ENCODE measurements around the gene NAXD. TPM values are rescaled to one million over a fixed set of nuclear protein-coding genes. Genes with fewer than 3 reads are reported as not detected.

The NAXD gene
- total and polyA plus RNA-seq, 8 donors, result 17.4 to 56.4 (median 20.8) TPM

DNA sequence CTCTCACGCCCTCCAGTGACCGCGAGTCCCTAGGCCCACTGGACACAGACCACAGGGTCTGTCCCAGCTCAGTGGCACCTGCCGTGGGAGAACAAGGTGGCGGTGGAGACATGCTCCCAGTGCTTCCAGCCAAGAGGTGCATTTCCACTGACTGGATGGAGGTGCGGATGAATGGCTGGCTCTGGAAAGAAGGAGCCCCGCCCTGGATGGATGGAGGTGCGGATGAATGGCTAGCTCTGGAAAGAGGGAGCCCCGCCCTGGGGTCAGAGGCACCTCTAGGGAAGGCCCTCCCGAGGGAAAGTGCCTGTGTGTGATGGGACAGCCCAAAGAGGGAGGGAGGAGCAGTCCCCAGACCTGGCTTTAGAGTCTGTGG, 32.0 kb downstream of the NAXD start:
- no peak overlapping the region for H3K27ac ChIP-seq
- H3K9me3 ChIP-seq, result no peaks in the 10 kb centered on the region
- peaks cover 0 to 4% (median 0%) of the 10 kb centered on the region in 3 donors for H3K4me1 ChIP-seq
- no peak for FAIRE-seq
- 83 to 84% methylated on average over 10 of the region's 10 CpGs for WGBS, 2 donors
- TF ChIP-seq, protein P1, sequence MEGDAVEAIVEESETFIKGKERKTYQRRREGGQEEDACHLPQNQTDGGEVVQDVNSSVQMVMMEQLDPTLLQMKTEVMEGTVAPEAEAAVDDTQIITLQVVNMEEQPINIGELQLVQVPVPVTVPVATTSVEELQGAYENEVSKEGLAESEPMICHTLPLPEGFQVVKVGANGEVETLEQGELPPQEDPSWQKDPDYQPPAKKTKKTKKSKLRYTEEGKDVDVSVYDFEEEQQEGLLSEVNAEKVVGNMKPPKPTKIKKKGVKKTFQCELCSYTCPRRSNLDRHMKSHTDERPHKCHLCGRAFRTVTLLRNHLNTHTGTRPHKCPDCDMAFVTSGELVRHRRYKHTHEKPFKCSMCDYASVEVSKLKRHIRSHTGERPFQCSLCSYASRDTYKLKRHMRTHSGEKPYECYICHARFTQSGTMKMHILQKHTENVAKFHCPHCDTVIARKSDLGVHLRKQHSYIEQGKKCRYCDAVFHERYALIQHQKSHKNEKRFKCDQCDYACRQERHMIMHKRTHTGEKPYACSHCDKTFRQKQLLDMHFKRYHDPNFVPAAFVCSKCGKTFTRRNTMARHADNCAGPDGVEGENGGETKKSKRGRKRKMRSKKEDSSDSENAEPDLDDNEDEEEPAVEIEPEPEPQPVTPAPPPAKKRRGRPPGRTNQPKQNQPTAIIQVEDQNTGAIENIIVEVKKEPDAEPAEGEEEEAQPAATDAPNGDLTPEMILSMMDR (IDR thresholded peaks at IDR 0.05), result no peak
- no peaks in the 10 kb centered on the region for H3K27me3 ChIP-seq
- H3K36me3 ChIP-seq, result peaks cover 0 to 10% (median 0%) of the 10 kb centered on the region in 3 donors
- ATAC-seq, result no peak
- no peak for DNase-seq
- intact Hi-C loops (cut with DNase I), result no loop called here
- no peak overlapping the region for H3K4me3 ChIP-seq

DNA sequence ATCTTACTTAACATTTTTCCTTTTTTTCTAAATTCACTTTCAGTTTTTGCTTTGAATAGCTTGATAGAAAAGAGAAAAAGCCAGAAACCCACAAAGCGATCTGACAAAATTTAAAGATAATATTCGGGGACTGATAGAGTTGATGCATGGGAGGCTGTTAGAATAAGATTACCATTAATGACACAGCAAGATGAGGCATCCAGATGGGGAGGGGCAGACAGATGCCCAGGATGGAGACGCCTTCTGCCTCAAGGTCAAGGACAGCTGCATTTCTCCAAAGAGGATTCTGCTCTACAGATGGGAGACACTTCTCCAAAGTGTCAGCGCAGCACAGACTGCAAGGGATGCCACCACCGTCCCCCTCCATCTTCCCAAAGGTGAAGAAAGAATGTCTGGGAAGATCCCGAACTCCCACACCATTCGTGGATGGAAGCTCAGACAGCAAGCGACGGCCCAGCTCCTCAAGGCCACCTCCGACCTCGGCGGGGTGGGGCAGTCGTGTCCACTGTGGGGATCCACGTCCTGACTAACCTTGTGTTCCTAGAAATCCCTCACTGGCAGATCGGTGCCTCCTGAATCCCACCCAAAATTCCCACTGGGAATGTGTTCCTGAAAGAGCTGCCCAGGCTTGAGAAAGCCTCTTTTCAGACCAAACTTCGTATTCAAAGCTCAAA, 32.9 kb downstream of the NAXD start:
- DNase-seq (no peak), ATAC-seq (no peak), FAIRE-seq (no peak)
- Histone ChIP-seq H3K27ac (no peak overlapping the region), H3K27me3 (no peaks in the 10 kb centered on the region), H3K4me3 (no peak overlapping the region), H3K9me3 (no peaks in the 10 kb centered on the region), H3K4me1 (peaks cover 0 to 1% (median 0%) of the 10 kb centered on the region in 3 donors), H3K36me3 (peaks cover 0 to 10% (median 0%) of the 10 kb centered on the region in 3 donors)
- intact Hi-C loops (cut with DNase I), result no loop called here
- 77 to 81% methylated on average over 16 of the region's 16 CpGs for WGBS, 2 donors
- TF ChIP-seq, protein P1 (IDR thresholded peaks at IDR 0.05), result no peak

DNA sequence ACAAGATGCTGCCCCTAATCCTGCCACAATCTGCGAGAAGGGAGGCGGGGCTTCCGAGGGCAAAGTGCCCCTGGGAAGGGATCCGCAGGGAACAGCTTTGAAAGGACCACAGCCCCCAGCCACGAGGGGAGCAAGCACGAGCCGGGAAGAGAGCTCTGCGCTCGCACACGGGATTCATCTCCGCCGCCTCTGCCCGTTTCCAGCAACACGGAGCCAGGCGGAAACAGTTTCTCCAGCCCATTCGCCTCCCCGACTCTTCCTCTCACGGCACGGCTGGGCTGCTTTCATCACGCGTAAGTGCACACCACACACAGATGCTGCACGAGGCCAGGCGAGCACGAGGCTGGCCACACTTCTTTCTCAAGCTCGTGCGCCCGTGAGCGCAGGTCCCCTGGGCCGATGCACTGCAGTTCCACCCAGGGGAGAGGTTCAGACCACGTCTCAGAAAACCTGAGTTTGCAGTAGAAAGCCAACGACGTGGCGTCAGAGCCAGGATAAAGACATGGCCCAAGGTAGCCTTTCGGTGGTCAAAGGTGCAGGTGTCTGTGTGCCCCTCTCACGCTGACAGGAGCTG, 33.6 kb downstream of the NAXD start:
- WGBS, 2 donors, result 91 to 92% methylated on average over 35 of the region's 35 CpGs
- TF ChIP-seq, protein P1 (IDR thresholded peaks at IDR 0.05), result no peak
- Histone ChIP-seq H3K9me3 (no peaks in the 10 kb centered on the region), H3K36me3 (peaks cover 0 to 10% (median 0%) of the 10 kb centered on the region in 3 donors), H3K27me3 (no peaks in the 10 kb centered on the region), H3K27ac (no peak overlapping the region), H3K4me1 (no peaks in the 10 kb centered on the region), H3K4me3 (no peak overlapping the region)
- ATAC-seq (no peak), FAIRE-seq (no peak), DNase-seq (no peak)
- intact Hi-C loops (cut with DNase I), result no loop called here

- Histone ChIP-seq H3K4me3 (no peak overlapping the region), H3K27me3 (no peaks in the 10 kb centered on the region), H3K4me1 (no peaks in the 10 kb centered on the region), H3K27ac (no peak overlapping the region), H3K9me3 (no peaks in the 10 kb centered on the region), H3K36me3 (peaks cover 0 to 10% (median 0%) of the 10 kb centered on the region in 3 donors)
- DNase-seq, result no peak
- ATAC-seq, result no peak
- 77 to 88% methylated on average over 7 of the region's 7 CpGs for WGBS, 2 donors
- TF ChIP-seq, protein P1 (IDR thresholded peaks at IDR 0.05), result no peak
- no peak for FAIRE-seq
- intact Hi-C loops (cut with DNase I), result no loop called here
Observed at GRCh38 chr13:110649551-110649950, 34.2 kb downstream of the NAXD start.

GRCh38 chr13:110650436-110650835, 35.1 kb downstream of the NAXD start:
- no peak overlapping the region for H3K4me3 ChIP-seq
- no peak for ATAC-seq
- no peaks in the 10 kb centered on the region for H3K4me1 ChIP-seq
- no peak overlapping the region for H3K27ac ChIP-seq
- no peaks in the 10 kb centered on the region for H3K27me3 ChIP-seq
- H3K36me3 ChIP-seq, result peaks cover 0 to 11% (median 0%) of the 10 kb centered on the region in 3 donors
- WGBS, 2 donors, result 92 to 93% methylated on average over 14 of the region's 14 CpGs
- intact Hi-C loops (cut with DNase I), result no loop called here
- no peak for DNase-seq
- FAIRE-seq, result no peak
- TF ChIP-seq, protein P1 (IDR thresholded peaks at IDR 0.05), result no peak
- no peaks in the 10 kb centered on the region for H3K9me3 ChIP-seq
